SH-SY5Y (cell line): ENCODE results near the gene ST8SIA6.

Source experiments
- GATA2 ChIP-seq: IDR thresholded peaks from 2 replicates; pipeline ENCODE4 v1.6.1; 2011; ENCODE audit warnings: mild to moderate bottlenecking, low read depth, low read length
- GATA3 ChIP-seq: IDR thresholded peaks from 2 replicates; pipeline ENCODE4 v1.6.1; 2011; ENCODE audit warnings: low read depth, mild to moderate bottlenecking, low read length, moderate library complexity

The ST8SIA6 gene

DNA sequence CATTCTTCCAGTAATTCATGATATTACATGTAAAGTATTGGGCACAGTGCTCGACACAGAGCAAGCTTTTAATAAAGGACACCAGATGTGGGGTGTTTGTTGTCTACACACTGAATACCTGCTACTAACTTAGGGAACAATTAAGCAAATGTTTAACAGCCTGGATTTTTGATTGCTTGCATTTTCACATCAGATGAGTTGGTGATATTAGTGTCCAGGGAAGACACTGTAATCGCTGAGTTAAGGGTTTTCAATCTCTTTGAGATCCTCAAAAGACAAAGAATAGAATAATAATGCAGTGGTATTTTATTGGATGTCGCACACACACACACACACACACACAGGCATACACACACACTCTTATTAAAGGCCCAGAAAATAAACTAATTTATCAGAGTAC lies 147.3 kb downstream of the ST8SIA6 start:
- TF ChIP-seq GATA3 (no peak), GATA2 (no peak)

DNA sequence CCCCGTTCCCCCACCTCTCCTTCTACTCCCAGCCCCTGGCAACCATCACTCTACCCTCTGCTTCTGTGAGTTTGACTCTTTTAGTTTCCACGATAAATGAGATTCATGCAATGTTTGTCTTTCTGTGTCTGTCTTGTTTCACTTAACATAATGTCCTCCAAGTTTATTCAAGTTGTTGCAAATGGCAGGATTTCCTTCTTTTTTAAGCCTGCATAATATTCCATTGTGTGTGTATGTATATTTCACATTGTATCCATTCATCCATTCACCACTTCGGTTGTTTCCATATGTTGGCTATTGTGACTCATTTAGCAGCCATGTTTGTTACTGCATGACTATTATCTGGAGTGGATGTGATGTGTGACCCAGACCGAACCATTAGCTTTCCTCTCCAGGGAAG lies 162.0 kb downstream of the ST8SIA6 start:
- TF ChIP-seq GATA2: no peak
- no peak for TF ChIP-seq GATA3

DNA sequence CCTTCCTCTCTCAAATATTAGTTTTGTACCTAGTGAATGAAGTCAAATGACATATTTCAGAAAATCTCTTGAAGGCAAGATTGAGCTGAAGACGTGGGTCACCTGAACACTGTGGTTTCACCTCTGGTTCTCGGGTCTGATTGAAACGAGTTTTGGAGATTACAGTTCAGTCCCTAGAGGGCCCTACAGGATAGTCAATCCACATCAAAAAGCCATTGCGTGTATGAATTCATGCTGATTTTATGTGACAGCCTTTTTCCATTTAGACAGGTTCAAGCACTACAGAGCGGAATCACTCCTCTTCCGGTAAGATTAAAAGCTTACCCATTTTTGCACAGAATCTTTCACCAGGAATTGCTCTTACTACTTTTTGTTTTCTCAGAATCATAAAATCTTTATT lies 164.2 kb downstream of the ST8SIA6 start:
- TF ChIP-seq GATA2 (no peak), GATA3 (no peak)

DNA sequence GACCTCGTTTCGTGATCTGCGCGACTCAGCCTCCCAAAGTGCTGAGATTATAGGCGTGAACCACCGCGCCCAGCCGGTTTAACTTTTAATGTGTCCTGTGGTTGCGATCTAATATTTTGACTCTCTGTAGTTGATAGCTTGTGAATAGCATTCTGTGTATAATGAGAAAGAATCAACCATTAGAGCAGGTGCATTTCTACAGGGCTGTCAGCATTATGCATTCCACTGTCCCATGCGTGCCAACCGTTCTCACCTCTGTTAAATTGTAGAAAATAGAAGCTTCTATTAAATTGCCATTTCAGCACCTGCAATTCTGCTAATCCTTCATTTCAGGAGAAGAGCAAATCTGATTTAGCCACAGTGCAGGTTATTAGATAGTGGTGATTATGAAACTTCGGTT lies 164.6 kb downstream of the ST8SIA6 start:
- no peak for TF ChIP-seq GATA2
- TF ChIP-seq GATA3: no peak

DNA sequence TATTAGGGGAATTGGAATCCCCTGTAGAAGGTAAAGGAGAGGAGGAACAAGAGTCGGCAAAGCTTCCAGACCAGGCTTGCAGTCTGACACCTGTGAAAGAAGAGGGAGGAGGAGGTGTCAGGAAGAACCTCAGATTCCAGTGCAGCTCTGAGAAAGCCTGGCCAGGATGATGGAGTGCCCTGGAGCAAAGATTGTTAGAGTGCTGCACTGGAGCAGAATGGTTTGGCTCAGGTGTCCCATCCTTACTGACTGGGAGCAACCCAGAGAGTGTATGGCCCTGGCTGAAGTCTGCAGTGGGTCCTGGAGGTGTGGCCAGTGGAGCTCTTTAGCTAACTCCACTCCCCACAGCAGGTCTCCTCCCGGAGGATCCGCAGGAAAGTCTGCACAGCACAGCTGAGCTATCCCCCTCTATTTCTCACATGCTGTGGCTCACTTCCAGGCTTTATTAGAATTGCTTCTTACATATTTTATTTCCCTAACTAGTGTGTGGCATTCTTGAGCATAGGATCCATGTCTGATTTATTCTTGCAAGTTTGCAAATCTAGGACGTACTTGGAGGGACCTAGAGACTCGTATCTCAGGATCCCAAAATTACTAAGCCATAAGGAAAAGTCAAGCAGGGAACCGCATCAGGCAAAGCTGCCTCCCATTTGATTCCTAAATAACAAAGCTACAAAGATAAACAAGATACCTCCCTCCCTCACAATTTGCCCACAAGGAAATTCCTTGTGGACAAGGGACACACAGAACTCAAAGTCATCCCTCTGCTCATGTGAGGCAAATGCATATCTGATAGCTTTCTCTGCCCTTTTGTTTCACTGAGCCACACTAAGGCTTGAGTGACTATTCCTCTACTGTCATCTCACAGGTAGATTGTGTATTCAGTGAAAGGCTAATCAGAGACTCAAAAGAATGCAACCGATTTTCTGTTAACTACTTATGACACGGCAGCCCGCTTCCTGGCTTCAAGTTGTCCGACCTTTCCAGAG lies 167.5 kb downstream of the ST8SIA6 start:
- TF ChIP-seq GATA2: no peak
- no peak for TF ChIP-seq GATA3

DNA sequence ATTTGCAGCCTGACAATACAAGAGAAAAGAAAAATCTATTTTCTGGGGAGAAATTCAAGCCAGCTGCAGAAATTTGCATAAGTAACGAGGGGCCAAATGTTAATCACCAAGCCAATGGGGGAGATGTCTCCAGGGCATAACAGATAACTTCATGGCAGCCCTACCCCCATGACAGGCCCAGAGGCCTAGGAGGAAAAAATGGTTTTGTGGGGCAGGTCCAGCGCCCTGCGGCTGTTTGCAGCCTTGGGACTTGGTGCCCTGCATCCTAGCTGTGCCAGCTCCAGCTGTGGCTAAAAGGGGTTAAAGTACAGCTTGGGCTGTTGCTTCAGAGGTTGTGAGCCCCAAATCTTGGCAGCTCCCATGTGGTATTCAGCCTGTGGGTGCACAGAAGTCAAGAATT lies 172.1 kb downstream of the ST8SIA6 start:
- TF ChIP-seq GATA3: no peak
- no peak for TF ChIP-seq GATA2

DNA sequence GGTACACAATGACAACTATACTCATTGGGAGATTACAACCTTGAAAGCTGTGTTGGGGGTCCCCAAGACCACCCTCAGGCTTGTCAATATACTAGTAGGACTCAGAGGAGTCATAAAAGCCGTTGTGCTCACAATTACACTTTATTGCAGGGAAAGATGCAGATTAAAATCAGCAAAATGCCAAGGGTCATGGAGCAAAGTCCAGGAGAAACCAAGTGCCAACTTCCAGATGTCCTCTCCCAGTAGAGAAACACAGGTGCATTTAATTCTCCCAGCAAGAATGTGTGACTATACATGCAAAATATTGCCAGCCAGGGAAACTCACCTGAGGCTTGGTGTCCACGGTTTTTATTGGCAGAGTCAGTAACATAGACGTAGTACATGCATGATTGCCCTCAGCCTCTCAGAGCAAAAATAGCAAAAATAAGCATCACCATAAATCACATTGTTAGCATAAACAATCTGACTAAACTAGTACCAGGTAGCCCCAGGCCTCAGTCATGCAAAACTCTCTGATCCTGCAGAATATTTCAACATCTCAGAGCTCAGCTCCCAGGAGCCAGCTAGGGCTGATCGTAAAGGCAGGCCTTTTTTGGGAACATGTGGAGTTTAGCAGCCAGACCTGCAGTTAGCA lies 175.7 kb downstream of the ST8SIA6 start:
- TF ChIP-seq GATA3 (no peak), GATA2 (no peak)

DNA sequence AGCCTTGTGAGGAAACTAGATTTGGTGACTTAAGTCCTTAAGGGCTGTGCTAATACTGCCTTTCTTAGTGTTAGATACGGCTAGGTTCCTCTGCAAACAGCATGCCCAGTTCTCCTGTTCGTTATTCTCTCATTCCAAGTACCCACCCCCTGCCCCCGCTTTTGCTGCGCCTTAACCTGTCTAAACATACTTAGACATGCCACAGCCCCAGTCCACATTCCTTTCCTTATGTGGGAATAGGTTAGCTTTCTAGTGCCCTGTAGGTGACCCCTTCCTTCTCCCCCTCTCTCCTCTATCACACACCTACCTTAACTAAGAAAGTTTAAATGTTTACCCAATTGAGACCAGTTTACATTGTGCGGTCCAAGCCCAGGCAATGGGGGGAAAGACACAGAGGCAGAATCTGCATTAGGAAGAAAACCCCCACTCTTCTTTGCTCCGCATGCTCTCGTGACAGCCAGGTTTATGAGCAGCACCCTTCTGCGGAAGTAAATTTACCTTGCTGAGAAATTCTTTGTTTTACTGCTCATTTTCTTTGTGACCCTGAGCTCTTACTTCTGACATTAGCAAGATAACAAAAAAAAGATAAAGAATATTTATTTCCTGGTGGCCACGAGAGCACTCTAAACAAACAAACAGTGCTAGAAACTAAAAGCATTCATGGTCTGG lies 177.5 kb downstream of the ST8SIA6 start:
- TF ChIP-seq GATA3 (no peak), GATA2 (no peak)

DNA sequence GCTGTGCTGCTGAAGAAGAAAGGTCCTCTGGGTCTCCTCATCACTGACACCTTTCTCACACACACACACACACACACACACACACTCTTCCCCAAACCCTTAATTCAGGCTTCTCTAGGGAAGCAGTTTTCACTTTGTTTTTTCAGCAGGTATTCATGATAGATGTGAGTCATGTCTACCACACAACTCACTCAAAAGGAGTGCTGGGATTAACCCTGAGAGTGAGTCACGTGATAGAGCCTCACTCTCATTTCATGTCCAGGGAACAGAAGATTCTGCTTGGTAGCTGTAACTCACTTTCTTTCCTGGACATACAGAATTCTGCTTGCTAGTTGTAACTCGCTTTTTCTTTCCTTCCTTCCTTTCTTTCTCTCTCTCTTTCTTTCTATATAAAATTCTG lies 181.0 kb downstream of the ST8SIA6 start:
- no peak for TF ChIP-seq GATA2
- no peak for TF ChIP-seq GATA3

DNA sequence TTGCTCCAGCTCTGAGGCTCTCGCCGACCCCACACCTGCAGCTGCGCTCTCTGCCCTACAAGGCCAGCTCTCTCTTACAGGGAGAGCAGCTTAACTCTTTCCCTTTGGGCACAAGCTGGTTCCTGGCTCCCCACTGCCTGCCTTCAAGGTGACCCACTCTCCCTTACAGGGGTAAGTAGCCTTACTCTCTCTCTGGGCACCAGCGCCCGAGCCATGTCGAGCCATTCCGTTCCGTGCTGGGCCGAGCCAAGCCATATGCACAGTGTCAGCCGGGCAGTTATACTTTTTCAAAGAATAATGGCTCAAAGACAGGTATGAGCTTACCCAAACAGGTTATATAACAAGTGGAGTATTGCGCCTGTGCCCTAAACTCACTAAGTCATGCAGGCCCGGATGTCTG lies 181.7 kb downstream of the ST8SIA6 start:
- TF ChIP-seq GATA3: no peak
- TF ChIP-seq GATA2: no peak
